ENCODE measurements around the gene GRIK2. TPM values are rescaled to one million over a fixed set of nuclear protein-coding genes. Genes with fewer than 3 reads are reported as not detected.

The GRIK2 gene
- total RNA-seq, 3 donors from 2014 or later (not counting 1 experiment from before 2014, with no cell fraction given) = not detected

DNA sequence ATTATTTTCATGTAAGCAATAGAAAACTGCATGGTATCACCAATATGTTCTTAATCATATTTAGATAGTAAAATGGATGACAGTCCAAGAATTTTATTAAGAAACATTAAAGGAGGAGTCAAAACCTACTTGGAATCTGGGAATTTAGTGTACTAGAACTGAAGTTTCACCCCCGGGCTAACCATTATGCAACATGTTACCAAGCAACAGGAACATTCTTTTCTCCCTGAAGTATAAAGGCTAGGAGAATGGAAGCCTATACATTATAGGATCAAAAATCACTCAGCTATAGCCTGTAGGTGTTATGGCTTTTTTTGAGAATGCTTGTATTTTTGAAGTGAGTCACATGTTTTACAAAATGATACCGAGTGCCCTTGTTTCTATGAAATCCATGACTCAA, 538.3 kb downstream of the GRIK2 start:
- whole genome bisulfite sequencing (ENCODE audit: insufficient coverage) = 89% methylated on average over 1 of the region's 2 CpGs
- no peaks in the 10 kb centered on the region for H3K4me1 ChIP-seq (ENCODE audit: control insufficient read depth, insufficient read depth, low read length)
- H3K36me3 ChIP-seq (ENCODE audit: control insufficient read depth, insufficient read depth, low read length) = no peaks in the 10 kb centered on the region
- H3K27me3 ChIP-seq (ENCODE audit: control insufficient read depth, insufficient read depth, low read length) = no peaks in the 10 kb centered on the region
- H3K4me3 ChIP-seq (ENCODE audit: low read length) = no peak overlapping the region
- H3K4me3 Mint-ChIP-seq = no peak overlapping the region
- H3K27ac Mint-ChIP-seq = no peak overlapping the region
- no peaks in the 10 kb centered on the region for H3K9me3 ChIP-seq (ENCODE audit: control insufficient read depth, insufficient read depth, low read length)
- no peak overlapping the region for H3K27ac ChIP-seq (ENCODE audit: low read length)
- peaks cover 14 to 16% of the 10 kb centered on the region in 2 donors for H3K9me3 Mint-ChIP-seq
- DNase-seq = no peak
- intact Hi-C loops (cut with micrococcal nuclease) = no loop called here
- no peak for TF ChIP-seq CTCF (IDR thresholded peaks at IDR 0.05)
- H3K36me3 Mint-ChIP-seq = peaks cover 19% of the 10 kb centered on the region
- H3K27me3 Mint-ChIP-seq (ENCODE audit: low read depth in 2 of 2) = no peaks in the 10 kb centered on the region
- H3K4me1 Mint-ChIP-seq = no peaks in the 10 kb centered on the region
- no peak for ATAC-seq

DNA sequence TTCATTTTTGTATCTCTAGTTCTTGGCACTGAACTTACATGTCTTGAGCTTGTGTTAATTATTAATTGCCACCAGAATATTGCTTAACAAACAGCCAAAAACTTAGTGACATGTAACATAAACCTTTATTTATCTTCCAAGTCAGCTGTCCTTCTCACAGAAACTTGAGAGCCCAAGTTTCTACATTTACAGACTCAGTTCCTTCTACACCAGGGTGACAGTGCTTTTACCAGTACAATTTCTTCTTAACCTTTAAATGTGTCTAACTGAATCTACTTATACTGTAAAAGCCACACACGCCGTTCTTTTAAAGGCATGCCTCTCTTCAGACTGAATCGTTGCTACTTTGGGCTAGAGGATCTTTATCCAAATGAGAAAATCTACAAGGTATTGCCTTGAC, 539.2 kb downstream of the GRIK2 start:
- H3K4me3 Mint-ChIP-seq = no peak overlapping the region
- 83% methylated on average over 3 of the region's 3 CpGs for WGBS (ENCODE audit: insufficient coverage)
- DNase-seq = no peak

GRCh38 chr6:101935732-101936131, 542.2 kb downstream of the GRIK2 start:
- H3K27me3 ChIP-seq (ENCODE audit: control insufficient read depth, insufficient read depth, low read length) = no peaks in the 10 kb centered on the region
- Mint-ChIP-seq H3K36me3 (peaks cover 19% of the 10 kb centered on the region), H3K4me1 (no peaks in the 10 kb centered on the region), H3K4me3 (no peak overlapping the region), H3K9me3 (peaks cover 12 to 22% of the 10 kb centered on the region in 2 donors), H3K27ac (no peak overlapping the region), H3K27me3 (ENCODE audit: low read depth in 2 of 2) (no peaks in the 10 kb centered on the region)
- no peak for TF ChIP-seq CTCF (IDR thresholded peaks at IDR 0.05)
- H3K27ac ChIP-seq (ENCODE audit: low read length) = no peak overlapping the region
- no peaks in the 10 kb centered on the region for H3K9me3 ChIP-seq (ENCODE audit: control insufficient read depth, insufficient read depth, low read length)
- no peak overlapping the region for H3K4me3 ChIP-seq (ENCODE audit: low read length)
- intact Hi-C loops (cut with micrococcal nuclease) = no loop called here
- no peaks in the 10 kb centered on the region for H3K36me3 ChIP-seq (ENCODE audit: control insufficient read depth, insufficient read depth, low read length)
- ATAC-seq = no peak
- H3K4me1 ChIP-seq (ENCODE audit: control insufficient read depth, insufficient read depth, low read length) = no peaks in the 10 kb centered on the region
- no peak for DNase-seq
- 56% methylated on average over 1 of the region's 1 CpG for WGBS (ENCODE audit: insufficient coverage)

More for the DNA sequence above, 539.2 kb downstream of the GRIK2 start:
- no peak for ATAC-seq
- Histone ChIP-seq H3K9me3 (ENCODE audit: control insufficient read depth, insufficient read depth, low read length) (no peaks in the 10 kb centered on the region), H3K36me3 (ENCODE audit: control insufficient read depth, insufficient read depth, low read length) (no peaks in the 10 kb centered on the region), H3K4me1 (ENCODE audit: control insufficient read depth, insufficient read depth, low read length) (no peaks in the 10 kb centered on the region), H3K27me3 (ENCODE audit: control insufficient read depth, insufficient read depth, low read length) (no peaks in the 10 kb centered on the region), H3K4me3 (ENCODE audit: low read length) (no peak overlapping the region), H3K27ac (ENCODE audit: low read length) (no peak overlapping the region)
- Mint-ChIP-seq H3K36me3 (peaks cover 19% of the 10 kb centered on the region), H3K4me1 (no peaks in the 10 kb centered on the region), H3K27ac (no peak overlapping the region), H3K9me3 (peaks cover 15 to 20% of the 10 kb centered on the region in 2 donors), H3K27me3 (ENCODE audit: low read depth in 2 of 2) (no peaks in the 10 kb centered on the region)
- intact Hi-C loops (cut with micrococcal nuclease) = no loop called here
- no peak for TF ChIP-seq CTCF (IDR thresholded peaks at IDR 0.05)

GRCh38 chr6:101936516-101936915, 543.0 kb downstream of the GRIK2 start:
- no peak for TF ChIP-seq CTCF (IDR thresholded peaks at IDR 0.05)
- Mint-ChIP-seq H3K9me3 (peaks cover 12 to 20% of the 10 kb centered on the region in 2 donors), H3K4me3 (no peak overlapping the region), H3K4me1 (no peaks in the 10 kb centered on the region), H3K27ac (no peak overlapping the region), H3K27me3 (ENCODE audit: low read depth in 2 of 2) (no peaks in the 10 kb centered on the region), H3K36me3 (peaks cover 19% of the 10 kb centered on the region)
- no peaks in the 10 kb centered on the region for H3K4me1 ChIP-seq (ENCODE audit: control insufficient read depth, insufficient read depth, low read length)
- DNase-seq (no peak), ATAC-seq (no peak)
- no peak overlapping the region for H3K27ac ChIP-seq (ENCODE audit: low read length)
- no peaks in the 10 kb centered on the region for H3K36me3 ChIP-seq (ENCODE audit: control insufficient read depth, insufficient read depth, low read length)
- WGBS (ENCODE audit: insufficient coverage) = 67% methylated on average over 1 of the region's 1 CpG
- no peak overlapping the region for H3K4me3 ChIP-seq (ENCODE audit: low read length)
- H3K27me3 ChIP-seq (ENCODE audit: control insufficient read depth, insufficient read depth, low read length) = no peaks in the 10 kb centered on the region
- no peaks in the 10 kb centered on the region for H3K9me3 ChIP-seq (ENCODE audit: control insufficient read depth, insufficient read depth, low read length)
- intact Hi-C loops (cut with micrococcal nuclease) = no loop called here

All from natural killer cell (primary cell).